Uterus (tissue), 2 donors: ENCODE data around the gene DLGAP1.

Experiments
- POLR2A ChIP-seq, 2 donors: fragments of 450-650 bp; IDR thresholded peaks; one replicate each; pipeline ENCODE4 v1.6.1; 2016; ENCODE audit warnings: antibody characterized with exemption in 2 of 2, mild to moderate bottlenecking in 1 of 2, moderate library complexity in 1 of 2
- TF ChIP-seq, protein P1 (sequence below), 4 experiments: fragments of 200-600 bp in 2 of 4; fragments of 450-650 bp in 2 of 4; sonication (generic) in 2 of 4; IDR thresholded peaks; one replicate each; pipeline ENCODE4 v1.5.1; 2016 to 2019; ENCODE audit warnings: antibody characterized with exemption in 4 of 4, mild to moderate bottlenecking in 2 of 4, moderate library complexity in 1 of 4

GRCh38 chr18:4020026-4020425, 435.1 kb downstream of the DLGAP1 start:
- TF ChIP-seq, protein P1, sequence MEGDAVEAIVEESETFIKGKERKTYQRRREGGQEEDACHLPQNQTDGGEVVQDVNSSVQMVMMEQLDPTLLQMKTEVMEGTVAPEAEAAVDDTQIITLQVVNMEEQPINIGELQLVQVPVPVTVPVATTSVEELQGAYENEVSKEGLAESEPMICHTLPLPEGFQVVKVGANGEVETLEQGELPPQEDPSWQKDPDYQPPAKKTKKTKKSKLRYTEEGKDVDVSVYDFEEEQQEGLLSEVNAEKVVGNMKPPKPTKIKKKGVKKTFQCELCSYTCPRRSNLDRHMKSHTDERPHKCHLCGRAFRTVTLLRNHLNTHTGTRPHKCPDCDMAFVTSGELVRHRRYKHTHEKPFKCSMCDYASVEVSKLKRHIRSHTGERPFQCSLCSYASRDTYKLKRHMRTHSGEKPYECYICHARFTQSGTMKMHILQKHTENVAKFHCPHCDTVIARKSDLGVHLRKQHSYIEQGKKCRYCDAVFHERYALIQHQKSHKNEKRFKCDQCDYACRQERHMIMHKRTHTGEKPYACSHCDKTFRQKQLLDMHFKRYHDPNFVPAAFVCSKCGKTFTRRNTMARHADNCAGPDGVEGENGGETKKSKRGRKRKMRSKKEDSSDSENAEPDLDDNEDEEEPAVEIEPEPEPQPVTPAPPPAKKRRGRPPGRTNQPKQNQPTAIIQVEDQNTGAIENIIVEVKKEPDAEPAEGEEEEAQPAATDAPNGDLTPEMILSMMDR (IDR thresholded peaks at IDR 0.05): no peak
- no peak for TF ChIP-seq POLR2A (IDR thresholded peaks at IDR 0.05)
